Keratinocyte (primary cell): ENCODE results near the gene BET1. TPM values are rescaled to one million over a fixed set of nuclear protein-coding genes. Genes with fewer than 3 reads are reported as not detected.

ENCODE experiments used
- DNase-seq: peaks from one replicate; pipeline ENCODE4 v3.0.0-alpha.2; 2011; ENCODE audit warnings: low read depth, missing footprints, low spot score
- FAIRE-seq: peaks from 2 replicates; lab custom pipeline; 2011; peaks lifted over from hg19 to GRCh38; lab: Jason Lieb, UNC
- H2AFZ ChIP-seq: 2 replicates; pipeline ENCODE4 v1.6.0; 2012; ENCODE audit warnings: low read length, control low read depth, inconsistent platforms; ENCODE audit not compliant: control insufficient read depth
- H3K27ac ChIP-seq: 2 replicates; pipeline ENCODE4 v1.5.1; 2011; ENCODE audit warnings: low read length; ENCODE audit not compliant: control insufficient read depth, insufficient read depth
- H3K27me3 ChIP-seq: 3 replicates; pipeline ENCODE4 v1.6.0; 2011; ENCODE audit warnings: low read length; ENCODE audit not compliant: control insufficient read depth, insufficient read depth; ENCODE audit errors: extremely low read depth
- H3K36me3 ChIP-seq, 2 experiments: 2 replicates in 1 of 2; 3 replicates in 1 of 2; pipeline ENCODE4 v1.5.1; 2011; ENCODE audit warnings: low read length in 2 of 2, mild to moderate bottlenecking in 1 of 2; ENCODE audit not compliant: control insufficient read depth in 2 of 2, insufficient read depth in 2 of 2; ENCODE audit errors: extremely low read depth in 1 of 2
- H3K4me1 ChIP-seq: 3 replicates; pipeline ENCODE4 v1.5.1; 2011; ENCODE audit warnings: low read length; ENCODE audit not compliant: control insufficient read depth, insufficient read depth; ENCODE audit errors: extremely low read depth
- H3K4me2 ChIP-seq: 3 replicates; pipeline ENCODE4 v1.6.0; 2011; ENCODE audit warnings: low read depth, low read length; ENCODE audit not compliant: control insufficient read depth, insufficient read depth; ENCODE audit errors: extremely low read depth
- H3K4me3 ChIP-seq, 3 experiments: fragments of 200-600 bp in 1 of 3; sonication (generic) in 1 of 3; 2 replicates in 2 of 3; 3 replicates in 1 of 3; pipeline ENCODE4 v1.5.1; 2011 to 2016; ENCODE audit warnings: low read length in 3 of 3, mild to moderate bottlenecking in 3 of 3, control low read depth in 2 of 3, inconsistent platforms in 1 of 3, low read depth in 1 of 3, mixed read lengths in 1 of 3, mixed run types in 1 of 3, moderate library complexity in 1 of 3; ENCODE audit not compliant: control insufficient read depth in 2 of 3, insufficient read depth in 2 of 3; ENCODE audit errors: extremely low read depth in 1 of 3
- H3K79me2 ChIP-seq: 2 replicates; pipeline ENCODE4 v1.6.0; 2012; ENCODE audit warnings: low read length; ENCODE audit not compliant: control insufficient read depth, insufficient read depth
- H3K9ac ChIP-seq: 3 replicates; pipeline ENCODE4 v1.6.0; 2011; ENCODE audit warnings: low read length; ENCODE audit not compliant: control insufficient read depth, insufficient read depth; ENCODE audit errors: extremely low read depth
- H3K9me1 ChIP-seq: 3 replicates; pipeline ENCODE4 v1.6.0; 2011; ENCODE audit warnings: low read length; ENCODE audit not compliant: control insufficient read depth, insufficient read depth; ENCODE audit errors: extremely low read depth
- H3K9me3 ChIP-seq: 2 replicates; pipeline ENCODE4 v1.5.1; 2012; ENCODE audit warnings: low read depth, low read length; ENCODE audit not compliant: control insufficient read depth
- H4K20me1 ChIP-seq: 3 replicates; pipeline ENCODE4 v1.6.0; 2011; ENCODE audit warnings: low read length; ENCODE audit not compliant: control insufficient read depth, insufficient read depth; ENCODE audit errors: extremely low read depth
- EZH2 ChIP-seq: IDR thresholded peaks from one replicate; pipeline ENCODE4 v1.6.1; 2012; ENCODE audit warnings: inconsistent platforms, mild to moderate bottlenecking, low read length, moderate library complexity
- dilution Hi-C: fragments of 300-500 bp; cut with MboI; formaldehyde crosslinking; loops from one replicate; pipeline ENCODE4 v1.7.0; 2020; ENCODE audit warnings: low sequenced_read_pairs; ENCODE audit not compliant: extremely low pct_ligation_motif_present
- polyA plus RNA-seq, 5 experiments: library from polyadenylated mRNA; depleted of rRNA in 3 of 5; stranded (reverse) in 3 of 5; stranded (forward) in 1 of 5; unstranded in 1 of 5; fragments of >200 nt; gene quantifications; 1 replicate in 1 of 5; 2 replicates in 3 of 5; 3 replicates in 1 of 5; pipeline versions ENCODE4 v1.2.1 to v1.2.3, GENCODE V29; 2011 to 2012; ENCODE audit warnings: missing spikeins in 2 of 5, low read depth in 1 of 5, low replicate concordance in 1 of 5
- TF ChIP-seq, protein P1 (sequence below), 3 experiments: IDR thresholded peaks in 1 of 3; conservative IDR thresholded peaks in 1 of 3; optimal IDR thresholded peaks in 1 of 3; 2 replicates in 2 of 3; 3 replicates in 1 of 3; pipeline versions ENCODE3 to v1.5.1; 2011; ENCODE audit warnings: low read length in 3 of 3, mild to moderate bottlenecking in 3 of 3, moderate library complexity in 2 of 3, control low read depth in 1 of 3, inconsistent platforms in 1 of 3; ENCODE audit not compliant: insufficient read depth in 2 of 3; ENCODE audit errors: extremely low read depth in 1 of 3

The BET1 gene
- polyA plus RNA-seq, 1 donor (not counting 4 experiments of a cell fraction or from before 2014, with no cell fraction given): 38.1 TPM

GRCh38 chr7:94011714-94012353 is 7.7 kb upstream of the BET1 start:
- no peak overlapping the region for H3K4me3 ChIP-seq
- dilution Hi-C loops: no loop called here
- no peak overlapping the region for H3K4me2 ChIP-seq
- H4K20me1 ChIP-seq: no peaks in the 10 kb centered on the region
- H3K27me3 ChIP-seq: no peaks in the 10 kb centered on the region
- no peaks in the 10 kb centered on the region for H3K36me3 ChIP-seq
- no peak overlapping the region for H3K27ac ChIP-seq
- no peak for TF ChIP-seq EZH2
- TF ChIP-seq, protein P1, sequence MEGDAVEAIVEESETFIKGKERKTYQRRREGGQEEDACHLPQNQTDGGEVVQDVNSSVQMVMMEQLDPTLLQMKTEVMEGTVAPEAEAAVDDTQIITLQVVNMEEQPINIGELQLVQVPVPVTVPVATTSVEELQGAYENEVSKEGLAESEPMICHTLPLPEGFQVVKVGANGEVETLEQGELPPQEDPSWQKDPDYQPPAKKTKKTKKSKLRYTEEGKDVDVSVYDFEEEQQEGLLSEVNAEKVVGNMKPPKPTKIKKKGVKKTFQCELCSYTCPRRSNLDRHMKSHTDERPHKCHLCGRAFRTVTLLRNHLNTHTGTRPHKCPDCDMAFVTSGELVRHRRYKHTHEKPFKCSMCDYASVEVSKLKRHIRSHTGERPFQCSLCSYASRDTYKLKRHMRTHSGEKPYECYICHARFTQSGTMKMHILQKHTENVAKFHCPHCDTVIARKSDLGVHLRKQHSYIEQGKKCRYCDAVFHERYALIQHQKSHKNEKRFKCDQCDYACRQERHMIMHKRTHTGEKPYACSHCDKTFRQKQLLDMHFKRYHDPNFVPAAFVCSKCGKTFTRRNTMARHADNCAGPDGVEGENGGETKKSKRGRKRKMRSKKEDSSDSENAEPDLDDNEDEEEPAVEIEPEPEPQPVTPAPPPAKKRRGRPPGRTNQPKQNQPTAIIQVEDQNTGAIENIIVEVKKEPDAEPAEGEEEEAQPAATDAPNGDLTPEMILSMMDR (optimal IDR thresholded peaks at IDR 0.05 in 1 of 3, IDR thresholded peaks at IDR 0.05 in 1 of 3, conservative IDR thresholded peaks at IDR 0.05 in 1 of 3; ENCODE audit: extremely low read depth in 1 of 3, insufficient read depth in 2 of 3, low read length in 3 of 3): no peak
- no peak overlapping the region for H2AFZ ChIP-seq
- H3K79me2 ChIP-seq: no peaks in the 10 kb centered on the region
- no peaks in the 10 kb centered on the region for H3K9me1 ChIP-seq
- FAIRE-seq (no peak), DNase-seq (no peak)
- no peaks in the 10 kb centered on the region for H3K4me1 ChIP-seq
- H3K9me3 ChIP-seq: no peaks in the 10 kb centered on the region
- no peak overlapping the region for H3K9ac ChIP-seq

DNA sequence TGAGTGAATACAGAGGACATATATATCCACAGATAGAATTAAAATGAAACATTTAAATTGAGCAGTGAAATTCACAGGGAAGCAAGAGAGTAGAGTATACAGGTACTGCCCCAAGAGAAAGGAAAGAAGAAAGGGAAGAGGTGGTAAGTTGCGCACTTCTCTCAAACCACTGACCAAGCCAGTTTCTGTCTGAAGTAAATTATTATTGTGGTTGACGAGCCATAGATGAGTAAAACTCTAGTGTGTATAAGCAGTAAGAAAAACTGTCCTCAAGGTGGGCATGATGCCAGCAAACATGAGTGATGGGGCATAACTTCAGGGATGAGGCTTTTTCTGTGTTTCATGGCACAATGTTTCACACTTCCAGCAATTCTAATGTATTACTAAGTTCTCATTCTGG is 4.4 kb upstream of the BET1 start:
- TF ChIP-seq EZH2: no peak
- TF ChIP-seq, protein P1 (optimal IDR thresholded peaks at IDR 0.05 in 1 of 3, IDR thresholded peaks at IDR 0.05 in 1 of 3, conservative IDR thresholded peaks at IDR 0.05 in 1 of 3; ENCODE audit: extremely low read depth in 1 of 3, insufficient read depth in 2 of 3, low read length in 3 of 3): no peak
- Histone ChIP-seq H4K20me1 (no peaks in the 10 kb centered on the region), H3K79me2 (peaks cover 6% of the 10 kb centered on the region), H3K9me3 (no peaks in the 10 kb centered on the region), H3K27me3 (no peaks in the 10 kb centered on the region), H3K9ac (no peak overlapping the region), H3K4me2 (no peak overlapping the region), H3K4me1 (peaks cover 5% of the 10 kb centered on the region), H3K27ac (no peak overlapping the region), H3K4me3 (no peak overlapping the region), H3K9me1 (no peaks in the 10 kb centered on the region), H3K36me3 (no peaks in the 10 kb centered on the region), H2AFZ (no peak overlapping the region)
- DNase-seq (peak; percentile 5), FAIRE-seq (no peak)
- dilution Hi-C loops: no loop called here
